Parathyroid adenoma (tissue), 2 donors: ENCODE results near the gene RLN3.

Source experiments
- H2AFZ ChIP-seq: fragments of 300-600 bp; sonication (generic); one replicate; pipeline ENCODE4 v1.7.0; 2017; ENCODE audit warnings: antibody characterized with exemption, mild to moderate bottlenecking
- H3K27ac ChIP-seq: fragments of 300-600 bp; sonication (generic); one replicate; pipeline ENCODE4 v1.7.0; 2017
- H3K27me3 ChIP-seq: fragments of 300-600 bp; sonication (generic); one replicate; pipeline ENCODE4 v1.7.0; 2017; ENCODE audit warnings: low read length; ENCODE audit not compliant: control insufficient read depth, insufficient read depth
- H3K36me3 ChIP-seq: fragments of 300-600 bp; sonication (generic); one replicate; pipeline ENCODE4 v1.7.0; 2017; ENCODE audit warnings: low read length; ENCODE audit not compliant: control insufficient read depth, insufficient read depth
- H3K4me1 ChIP-seq: fragments of 300-600 bp; sonication (generic); one replicate; pipeline ENCODE4 v1.7.0; 2017; ENCODE audit warnings: control low read depth
- H3K4me2 ChIP-seq: fragments of 300-600 bp; sonication (generic); one replicate; pipeline ENCODE4 v1.7.0; 2017; ENCODE audit warnings: low read length
- H3K4me3 ChIP-seq: fragments of 300-600 bp; sonication (generic); one replicate; pipeline ENCODE4 v1.7.0; 2017; ENCODE audit warnings: low read depth, low read length
- H3K79me2 ChIP-seq: fragments of 300-600 bp; sonication (generic); one replicate; pipeline ENCODE4 v1.7.0; 2017; ENCODE audit warnings: control low read depth
- H3K9ac ChIP-seq: fragments of 300-600 bp; sonication (generic); one replicate; pipeline ENCODE4 v1.7.0; 2017; ENCODE audit warnings: mild to moderate bottlenecking
- H3K9me3 ChIP-seq: fragments of 300-600 bp; sonication (generic); one replicate; pipeline ENCODE4 v1.7.0; 2017; ENCODE audit warnings: low read length; ENCODE audit not compliant: control insufficient read depth
- TF ChIP-seq, protein P1 (sequence below): fragments of 300-600 bp; sonication (generic); IDR thresholded peaks from one replicate; pipeline ENCODE4 v1.7.0; 2017; ENCODE audit warnings: antibody characterized with exemption, mild to moderate bottlenecking
- donor health status: primary hyperparathyroidism.

RLN3 gene

GRCh38 chr19:13986348-13986904, 41.5 kb upstream of the RLN3 start:
- Histone ChIP-seq H3K36me3 (no peaks in the 10 kb centered on the region), H2AFZ (peak overlapping the region; percentile 65), H3K4me3 (peak overlapping the region; percentile 50), H3K9ac (peak overlapping the region; percentile 69), H3K4me2 (peak overlapping the region; percentile 79), H3K9me3 (no peaks in the 10 kb centered on the region), H3K27ac (peak overlapping the region; percentile 100), H3K27me3 (no peaks in the 10 kb centered on the region), H3K79me2 (peaks cover 2% of the 10 kb centered on the region), H3K4me1 (peaks cover 75% of the 10 kb centered on the region)
- TF ChIP-seq, protein P1, sequence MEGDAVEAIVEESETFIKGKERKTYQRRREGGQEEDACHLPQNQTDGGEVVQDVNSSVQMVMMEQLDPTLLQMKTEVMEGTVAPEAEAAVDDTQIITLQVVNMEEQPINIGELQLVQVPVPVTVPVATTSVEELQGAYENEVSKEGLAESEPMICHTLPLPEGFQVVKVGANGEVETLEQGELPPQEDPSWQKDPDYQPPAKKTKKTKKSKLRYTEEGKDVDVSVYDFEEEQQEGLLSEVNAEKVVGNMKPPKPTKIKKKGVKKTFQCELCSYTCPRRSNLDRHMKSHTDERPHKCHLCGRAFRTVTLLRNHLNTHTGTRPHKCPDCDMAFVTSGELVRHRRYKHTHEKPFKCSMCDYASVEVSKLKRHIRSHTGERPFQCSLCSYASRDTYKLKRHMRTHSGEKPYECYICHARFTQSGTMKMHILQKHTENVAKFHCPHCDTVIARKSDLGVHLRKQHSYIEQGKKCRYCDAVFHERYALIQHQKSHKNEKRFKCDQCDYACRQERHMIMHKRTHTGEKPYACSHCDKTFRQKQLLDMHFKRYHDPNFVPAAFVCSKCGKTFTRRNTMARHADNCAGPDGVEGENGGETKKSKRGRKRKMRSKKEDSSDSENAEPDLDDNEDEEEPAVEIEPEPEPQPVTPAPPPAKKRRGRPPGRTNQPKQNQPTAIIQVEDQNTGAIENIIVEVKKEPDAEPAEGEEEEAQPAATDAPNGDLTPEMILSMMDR = no peak

- Histone ChIP-seq H3K27me3 (no peaks in the 10 kb centered on the region), H3K79me2 (peaks cover 5% of the 10 kb centered on the region), H3K4me2 (peak overlapping the region; percentile 79), H3K36me3 (no peaks in the 10 kb centered on the region), H3K9ac (peak overlapping the region; percentile 69), H3K4me3 (peak overlapping the region; percentile 50), H3K27ac (peak overlapping the region; percentile 100), H3K4me1 (peaks cover 66% of the 10 kb centered on the region), H2AFZ (peak overlapping the region; percentile 65), H3K9me3 (no peaks in the 10 kb centered on the region)
- TF ChIP-seq, protein P1 = no peak
These were observed 40.7 kb upstream of the RLN3 start for GRCh38 chr19:13987101-13987890.

DNA sequence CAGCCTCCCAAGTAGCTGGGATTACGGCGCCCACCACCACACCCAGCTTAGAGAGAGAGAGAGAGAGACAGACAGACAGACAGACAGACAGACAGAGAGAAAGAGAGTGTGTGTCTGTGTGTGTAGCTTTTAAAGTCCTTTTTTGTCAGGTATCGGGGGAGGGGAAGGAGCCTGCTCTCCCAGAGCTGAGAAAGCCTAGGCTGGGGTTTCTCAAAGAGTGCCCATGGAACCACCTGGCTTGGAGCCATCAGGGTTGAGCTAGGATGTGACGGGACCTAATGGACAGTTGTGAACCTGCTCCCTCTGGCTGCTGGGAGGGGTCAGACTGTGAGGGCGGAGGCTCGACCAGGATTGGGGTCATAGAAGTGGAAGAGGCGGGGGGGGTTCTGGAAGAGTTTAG, 38.5 kb upstream of the RLN3 start:
- no peak overlapping the region for H2AFZ ChIP-seq
- H3K27me3 ChIP-seq = no peaks in the 10 kb centered on the region
- no peak overlapping the region for H3K4me2 ChIP-seq
- H3K36me3 ChIP-seq = no peaks in the 10 kb centered on the region
- TF ChIP-seq, protein P1 = no peak
- peaks cover 46% of the 10 kb centered on the region for H3K4me1 ChIP-seq
- H3K4me3 ChIP-seq = no peak overlapping the region
- peak overlapping the region; percentile 11 for H3K27ac ChIP-seq
- no peaks in the 10 kb centered on the region for H3K9me3 ChIP-seq
- no peak overlapping the region for H3K9ac ChIP-seq
- H3K79me2 ChIP-seq = peaks cover 20% of the 10 kb centered on the region

- no peak overlapping the region for H3K4me2 ChIP-seq
- H3K27me3 ChIP-seq = no peaks in the 10 kb centered on the region
- H3K4me3 ChIP-seq = no peak overlapping the region
- H3K9me3 ChIP-seq = no peaks in the 10 kb centered on the region
- TF ChIP-seq, protein P1 = no peak
- H3K4me1 ChIP-seq = peaks cover 40% of the 10 kb centered on the region
- no peak overlapping the region for H3K9ac ChIP-seq
- H3K36me3 ChIP-seq = no peaks in the 10 kb centered on the region
- peaks cover 23% of the 10 kb centered on the region for H3K79me2 ChIP-seq
- H3K27ac ChIP-seq = peak overlapping the region; percentile 11
- no peak overlapping the region for H2AFZ ChIP-seq
These were observed 37.9 kb upstream of the RLN3 start for GRCh38 chr19:13990085-13990484.
